ENCODE measurements around the gene GRHL3.

DNA sequence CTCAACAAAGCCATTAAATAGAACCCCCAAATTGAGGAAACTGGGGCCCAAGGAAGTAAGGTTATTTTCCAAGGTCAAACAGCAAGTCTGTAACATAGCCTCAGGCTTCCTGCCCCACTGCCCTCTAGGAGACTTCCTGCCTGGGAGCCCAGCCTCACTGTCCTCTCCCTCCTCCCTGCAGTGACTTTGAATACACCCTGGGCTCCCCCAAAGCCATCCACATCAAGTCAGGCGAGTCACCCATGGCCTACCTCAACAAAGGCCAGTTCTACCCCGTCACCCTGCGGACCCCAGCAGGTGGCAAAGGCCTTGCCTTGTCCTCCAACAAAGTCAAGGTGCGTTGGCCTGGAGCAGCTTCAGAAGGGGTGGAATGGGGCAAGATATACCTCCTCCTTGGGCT, 18.3 kb downstream of the GRHL3 start:
- TF ChIP-seq, protein P1, sequence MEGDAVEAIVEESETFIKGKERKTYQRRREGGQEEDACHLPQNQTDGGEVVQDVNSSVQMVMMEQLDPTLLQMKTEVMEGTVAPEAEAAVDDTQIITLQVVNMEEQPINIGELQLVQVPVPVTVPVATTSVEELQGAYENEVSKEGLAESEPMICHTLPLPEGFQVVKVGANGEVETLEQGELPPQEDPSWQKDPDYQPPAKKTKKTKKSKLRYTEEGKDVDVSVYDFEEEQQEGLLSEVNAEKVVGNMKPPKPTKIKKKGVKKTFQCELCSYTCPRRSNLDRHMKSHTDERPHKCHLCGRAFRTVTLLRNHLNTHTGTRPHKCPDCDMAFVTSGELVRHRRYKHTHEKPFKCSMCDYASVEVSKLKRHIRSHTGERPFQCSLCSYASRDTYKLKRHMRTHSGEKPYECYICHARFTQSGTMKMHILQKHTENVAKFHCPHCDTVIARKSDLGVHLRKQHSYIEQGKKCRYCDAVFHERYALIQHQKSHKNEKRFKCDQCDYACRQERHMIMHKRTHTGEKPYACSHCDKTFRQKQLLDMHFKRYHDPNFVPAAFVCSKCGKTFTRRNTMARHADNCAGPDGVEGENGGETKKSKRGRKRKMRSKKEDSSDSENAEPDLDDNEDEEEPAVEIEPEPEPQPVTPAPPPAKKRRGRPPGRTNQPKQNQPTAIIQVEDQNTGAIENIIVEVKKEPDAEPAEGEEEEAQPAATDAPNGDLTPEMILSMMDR (IDR thresholded peaks at IDR 0.05): no peak
- TF ChIP-seq POLR2A (IDR thresholded peaks at IDR 0.05): no peak
